ENCODE results near the gene NINJ1.

NINJ1 gene

GRCh38 chr9:93134015-93134739 lies at the start of gene NINJ1:
NINJ1 (minus strand) TSS chr9:93134251; CDS start chr9:93134217, 34 bp downstream.
- TF ChIP-seq GATA1 (IDR thresholded peaks at IDR 0.05; ENCODE audit: low read depth, low read length) (no peak), POLR2A (IDR thresholded peaks at IDR 0.05; ENCODE audit: low read length) (peak; percentile 46)
- peak; percentile 57 to 69 for DNase-seq

- no peak for DNase-seq
- TF ChIP-seq GATA1 (IDR thresholded peaks at IDR 0.05; ENCODE audit: low read depth, low read length) (no peak), POLR2A (IDR thresholded peaks at IDR 0.05; ENCODE audit: low read length) (no peak)
Measured at GRCh38 chr9:93183131-93183662, 49.1 kb upstream of the NINJ1 start.

GRCh38 chr9:93182572-93182971 lies 48.5 kb upstream of the NINJ1 start:
- TF ChIP-seq POLR2A (IDR thresholded peaks at IDR 0.05; ENCODE audit: low read length): no peak
- TF ChIP-seq GATA1 (IDR thresholded peaks at IDR 0.05; ENCODE audit: low read depth, low read length): no peak

GRCh38 chr9:93181672-93182435 lies 47.8 kb upstream of the NINJ1 start:
- TF ChIP-seq GATA1 (IDR thresholded peaks at IDR 0.05; ENCODE audit: low read depth, low read length) (no peak), POLR2A (IDR thresholded peaks at IDR 0.05; ENCODE audit: low read length) (no peak)
- no peak for DNase-seq

More at GRCh38 chr9:93182572-93182971, 48.5 kb upstream of the NINJ1 start:
- DNase-seq: no peak

GRCh38 chr9:93180938-93181337 lies 46.9 kb upstream of the NINJ1 start:
- no peak for DNase-seq
- no peak for TF ChIP-seq GATA1 (IDR thresholded peaks at IDR 0.05; ENCODE audit: low read depth, low read length)

- DNase-seq: no peak
- TF ChIP-seq POLR2A (IDR thresholded peaks at IDR 0.05; ENCODE audit: low read length) (no peak), GATA1 (IDR thresholded peaks at IDR 0.05; ENCODE audit: low read depth, low read length) (no peak)
Measured at GRCh38 chr9:93178851-93179786, 45.1 kb upstream of the NINJ1 start.

GRCh38 chr9:93177676-93178075 lies 43.6 kb upstream of the NINJ1 start:
- DNase-seq: no peak

GRCh38 chr9:93174976-93175375 lies 40.9 kb upstream of the NINJ1 start:
- no peak for DNase-seq
- TF ChIP-seq GATA1 (IDR thresholded peaks at IDR 0.05; ENCODE audit: low read depth, low read length): no peak
- no peak for TF ChIP-seq POLR2A (IDR thresholded peaks at IDR 0.05; ENCODE audit: low read length)

More at GRCh38 chr9:93177676-93178075, 43.6 kb upstream of the NINJ1 start:
- no peak for TF ChIP-seq GATA1 (IDR thresholded peaks at IDR 0.05; ENCODE audit: low read depth, low read length)
- TF ChIP-seq POLR2A (IDR thresholded peaks at IDR 0.05; ENCODE audit: low read length): no peak

GRCh38 chr9:93173365-93174051 lies 39.5 kb upstream of the NINJ1 start:
- TF ChIP-seq POLR2A (IDR thresholded peaks at IDR 0.05; ENCODE audit: low read length) (no peak), GATA1 (IDR thresholded peaks at IDR 0.05; ENCODE audit: low read depth, low read length) (no peak)
- DNase-seq: no peak

GRCh38 chr9:93172666-93173364 lies 38.8 kb upstream of the NINJ1 start:
- no peak for DNase-seq
- TF ChIP-seq POLR2A (IDR thresholded peaks at IDR 0.05; ENCODE audit: low read length) (no peak), GATA1 (IDR thresholded peaks at IDR 0.05; ENCODE audit: low read depth, low read length) (no peak)

- TF ChIP-seq POLR2A (IDR thresholded peaks at IDR 0.05; ENCODE audit: low read length) (no peak), GATA1 (IDR thresholded peaks at IDR 0.05; ENCODE audit: low read depth, low read length) (no peak)
- peak; percentile 15 to 74 for DNase-seq
Measured at GRCh38 chr9:93171261-93171990, 37.4 kb upstream of the NINJ1 start.

- DNase-seq: no peak
- TF ChIP-seq POLR2A (IDR thresholded peaks at IDR 0.05; ENCODE audit: low read length) (no peak), GATA1 (IDR thresholded peaks at IDR 0.05; ENCODE audit: low read depth, low read length) (no peak)
Measured at GRCh38 chr9:93170571-93170970, 36.5 kb upstream of the NINJ1 start.
